Skin epidermis (tissue), 12 donors: ENCODE results near the gene ZNF362.
A peak's percentile ranks its signal among the peaks of the same experiment; 100 is the strongest.
"Not testable (repeated sequence)": the region's sequence is repeated elsewhere in the genome, so short reads cannot be mapped to it uniquely, and the experiment has no call there.

Source experiments
- H3K27ac ChIP-seq, 21 experiments: fragments of 200-600 bp; sonication (generic) in 11 of 21; one replicate each; pipeline ENCODE4 v1.5.0; 2020; ENCODE audit warnings: mild to moderate bottlenecking in 3 of 21, inconsistent platforms in 2 of 21, moderate library complexity in 2 of 21
- H3K4me3 ChIP-seq, 7 experiments: fragments of 200-600 bp; sonication (generic) in 2 of 7; one replicate each; pipeline ENCODE4 v1.5.0; 2020; ENCODE audit warnings: inconsistent platforms in 2 of 7, mild to moderate bottlenecking in 2 of 7, moderate library complexity in 1 of 7

ZNF362 gene

DNA sequence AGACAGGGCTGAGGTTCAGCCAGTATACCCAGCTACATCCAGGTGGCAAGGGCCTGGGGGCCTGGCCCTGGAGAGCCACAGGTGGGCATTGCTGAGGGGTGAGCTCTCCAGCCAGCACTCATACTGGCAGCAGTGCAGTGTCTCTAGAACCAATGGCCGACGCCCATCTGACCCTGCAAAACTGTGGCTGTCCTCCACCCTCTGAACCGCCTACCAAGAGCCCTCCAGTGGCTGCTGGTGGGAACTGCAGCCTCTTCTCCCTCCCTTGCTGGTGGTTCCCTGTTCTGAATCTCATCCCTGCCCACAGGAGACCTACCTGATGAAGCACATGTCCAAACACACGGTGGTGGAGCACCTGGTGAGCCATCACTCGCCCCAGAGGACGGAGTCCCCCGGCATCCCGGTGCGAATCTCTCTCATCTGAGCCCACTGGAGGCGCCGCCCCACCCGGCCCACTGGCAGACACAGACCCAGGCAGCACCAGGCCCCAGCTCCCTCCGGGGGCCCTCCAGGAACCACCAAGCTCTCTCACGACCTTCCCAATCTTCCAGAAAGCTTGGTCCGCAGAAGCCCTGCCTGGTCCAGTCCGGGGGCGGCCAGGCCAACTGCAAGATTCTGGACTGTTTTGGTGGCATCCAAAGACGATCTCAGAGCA, 42.5 kb downstream of the ZNF362 start:
- Histone ChIP-seq H3K4me3 (no peak overlapping the region), H3K27ac (peak overlapping the region in 2 of 21 experiments; percentile 6 to 19)

- Histone ChIP-seq H3K27ac (peak overlapping the region in 4 of 21 experiments; percentile 1 to 55 (median 26)), H3K4me3 (no peak overlapping the region)
These were observed 43.3 kb downstream of the ZNF362 start for GRCh38 chr1:33299461-33300155.

DNA sequence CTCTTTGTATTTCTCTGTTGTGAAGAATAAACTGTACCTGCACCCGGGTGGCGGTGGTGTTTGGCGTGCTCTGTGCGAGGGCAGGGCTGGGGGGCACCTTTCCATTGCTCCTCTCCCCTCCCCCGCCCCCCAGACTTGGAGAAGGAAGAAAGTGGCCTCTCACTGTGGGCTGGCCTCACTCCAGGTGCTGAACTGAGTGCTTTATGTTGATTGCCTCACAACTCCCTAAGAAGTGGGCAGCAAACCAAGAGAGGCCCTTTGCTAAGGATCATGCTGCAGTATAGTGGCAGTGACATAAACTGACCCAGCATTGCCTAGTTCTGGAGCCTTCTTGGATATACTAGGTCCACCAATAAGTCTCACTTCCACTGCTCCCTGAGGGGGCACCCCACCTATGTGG, 44.4 kb downstream of the ZNF362 start:
- H3K27ac ChIP-seq, result peak overlapping the region in 3 of 21 experiments; percentile 11 to 56 (median 14)

DNA sequence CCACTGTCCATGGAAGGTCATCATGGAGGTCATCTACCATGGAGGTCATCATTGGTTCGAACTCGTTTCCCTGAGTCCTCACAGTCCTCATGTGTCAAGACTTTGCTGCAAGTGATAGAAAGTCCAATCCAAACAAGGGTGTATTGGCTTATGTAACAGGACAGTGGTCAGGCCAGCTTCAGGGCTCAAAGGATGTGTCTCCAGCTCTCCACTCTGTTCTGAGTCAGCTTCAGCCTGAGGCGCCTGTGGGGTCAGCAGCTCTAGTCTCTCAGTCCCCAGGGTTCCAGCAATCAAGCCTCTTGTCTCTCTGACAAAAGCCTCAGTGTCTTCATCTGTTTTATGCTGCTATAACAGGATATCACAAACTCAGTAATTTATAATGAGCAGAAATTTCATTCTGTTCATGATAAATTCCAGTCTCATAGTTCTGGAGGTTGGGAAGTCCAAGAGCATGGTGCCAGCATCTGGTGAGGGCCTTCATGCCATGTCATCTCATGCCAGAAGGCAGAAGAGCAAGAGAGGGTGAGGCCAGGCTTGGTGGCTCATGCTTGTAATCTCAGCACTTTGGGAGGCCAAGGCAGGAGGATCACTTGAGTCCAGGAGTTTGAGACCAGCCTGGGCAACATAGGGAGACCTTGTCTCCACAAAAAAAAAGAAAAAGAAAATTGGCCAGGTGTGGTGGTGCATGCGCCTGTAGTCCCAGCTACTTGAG, 45.1 kb downstream of the ZNF362 start:
- Histone ChIP-seq H3K27ac (peak overlapping the region in 2 of 21 experiments; percentile 17 to 56), H3K4me3 (no peak overlapping the region)

More for the DNA sequence above, 44.4 kb downstream of the ZNF362 start:
- no peak overlapping the region for H3K4me3 ChIP-seq

GRCh38 chr1:33302325-33302724, 46.0 kb downstream of the ZNF362 start:
- peak overlapping the region in 1 of 21 experiments; percentile 9 for H3K27ac ChIP-seq

DNA sequence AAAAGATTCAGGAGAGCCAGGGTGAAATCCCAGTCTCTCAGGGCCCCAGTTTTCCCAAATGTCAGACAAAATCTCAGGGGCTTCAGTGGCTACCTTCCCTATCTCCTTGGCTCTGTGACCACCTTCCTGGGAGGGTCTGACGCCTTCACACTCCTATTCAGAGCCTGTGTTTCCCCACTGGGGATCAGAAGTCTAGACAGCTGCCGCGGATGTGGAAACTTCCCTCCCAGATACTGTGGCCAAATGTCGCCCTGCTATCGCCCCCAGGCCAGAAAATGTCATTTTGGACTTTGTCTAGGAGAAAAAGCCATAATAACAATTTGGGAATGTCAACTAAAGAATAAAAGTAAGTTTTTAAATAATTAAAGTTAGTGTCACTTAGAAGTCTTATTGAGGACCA, 48.7 kb downstream of the ZNF362 start:
- Histone ChIP-seq H3K27ac (no peak overlapping the region), H3K4me3 (no peak overlapping the region)

More at GRCh38 chr1:33302325-33302724, 46.0 kb downstream of the ZNF362 start:
- H3K4me3 ChIP-seq, result no peak overlapping the region

DNA sequence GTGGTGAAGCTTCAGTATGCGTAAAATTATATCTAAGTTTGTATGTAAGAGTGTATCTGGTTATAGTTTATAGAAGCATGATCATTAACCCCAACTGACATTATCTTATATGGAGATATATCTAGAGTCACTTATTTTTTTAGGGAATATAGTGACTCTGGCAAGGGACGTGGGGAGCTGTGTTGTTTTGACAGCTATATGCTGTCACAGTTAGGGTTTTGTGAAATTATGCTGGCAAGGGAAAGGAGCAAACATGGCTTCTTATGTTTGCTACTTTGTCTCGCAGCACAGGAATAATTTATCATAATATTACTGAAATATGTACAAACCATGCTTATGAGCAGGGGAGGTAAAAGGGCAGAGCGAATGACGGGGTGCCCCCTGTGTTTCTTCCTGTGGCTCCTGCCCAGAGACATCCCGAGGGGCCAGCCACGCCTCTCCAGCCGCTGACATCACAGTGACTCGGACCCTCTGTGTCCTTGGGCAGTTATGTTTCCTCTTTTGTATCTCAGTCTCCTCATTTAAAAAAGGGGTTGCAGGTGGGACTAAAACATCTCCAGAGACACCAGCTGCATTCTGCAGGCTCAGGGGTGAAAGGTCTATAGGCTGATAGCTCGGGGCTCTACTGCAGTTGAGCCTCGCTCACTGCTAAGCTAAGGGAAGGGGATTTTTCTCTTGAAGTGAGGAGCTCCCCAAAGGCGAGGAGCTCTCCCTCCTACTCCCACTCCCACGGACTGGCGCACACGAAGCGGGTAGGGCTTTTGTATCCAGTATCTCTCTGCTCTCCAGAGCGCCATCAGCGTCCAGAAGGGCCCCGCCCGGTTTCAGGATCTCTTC, 49.7 kb downstream of the ZNF362 start:
- H3K27ac ChIP-seq, result no peak overlapping the region
- H3K4me3 ChIP-seq, result peak overlapping the region in 4 of 7 experiments; percentile 14 to 24 (median 20)

GRCh38 chr1:33306653-33307493, 50.6 kb downstream of the ZNF362 start:
- Histone ChIP-seq H3K4me3 (peak overlapping the region in 5 of 7 experiments; percentile 8 to 24 (median 20)), H3K27ac (no peak overlapping the region)

GRCh38 chr1:33307494-33307864, 51.2 kb downstream of the ZNF362 start:
- no peak overlapping the region for H3K4me3 ChIP-seq
- H3K27ac ChIP-seq, result no peak overlapping the region

- not testable (repeated sequence) for H3K27ac ChIP-seq, H3K4me3 ChIP-seq
These were observed 53.1 kb downstream of the ZNF362 start for GRCh38 chr1:33309351-33309750.

GRCh38 chr1:33310702-33311101, 54.4 kb downstream of the ZNF362 start:
- H3K27ac ChIP-seq, result no peak overlapping the region

DNA sequence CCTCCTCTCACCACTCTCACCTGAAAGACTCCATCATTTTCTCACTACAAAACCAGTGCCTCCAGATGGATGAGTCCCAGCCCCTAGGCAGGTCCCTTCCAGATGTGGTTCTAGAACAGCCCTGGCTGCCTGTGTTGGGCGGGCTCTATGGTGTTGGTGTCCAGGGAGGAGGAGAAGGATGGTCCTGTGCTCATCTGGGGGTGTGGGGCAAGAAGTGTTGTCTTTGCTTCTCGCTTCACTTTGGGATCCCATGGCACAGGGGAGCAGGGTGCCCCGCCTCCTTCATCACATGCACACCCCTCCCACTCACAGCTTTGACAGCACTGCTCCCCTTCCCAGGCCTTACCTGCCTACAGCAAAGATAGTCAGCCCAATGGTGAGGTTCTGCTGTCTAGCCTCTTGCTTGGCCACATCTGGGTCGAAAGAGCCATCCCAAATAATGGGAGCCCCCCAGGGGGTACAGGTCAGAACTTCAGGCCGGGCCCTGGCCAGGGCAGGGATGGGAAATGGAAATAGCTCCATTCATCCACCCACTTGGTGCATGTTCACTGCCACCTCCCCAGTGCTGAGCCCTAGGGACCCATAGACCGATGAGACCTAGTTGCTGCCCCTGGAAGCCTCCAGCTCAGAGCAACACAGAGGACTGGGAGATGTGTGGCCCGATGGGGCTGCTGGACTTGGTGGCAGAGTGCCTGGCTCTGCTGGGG, 55.6 kb downstream of the ZNF362 start:
- Histone ChIP-seq H3K27ac (no peak overlapping the region), H3K4me3 (no peak overlapping the region)

More at GRCh38 chr1:33310702-33311101, 54.4 kb downstream of the ZNF362 start:
- no peak overlapping the region for H3K4me3 ChIP-seq

GRCh38 chr1:33312413-33312749, 56.1 kb downstream of the ZNF362 start:
- no peak overlapping the region for H3K27ac ChIP-seq
- H3K4me3 ChIP-seq, result no peak overlapping the region

- H3K27ac ChIP-seq, result no peak overlapping the region
- H3K4me3 ChIP-seq, result no peak overlapping the region
These were observed 58.1 kb downstream of the ZNF362 start for GRCh38 chr1:33314416-33314815.

GRCh38 chr1:33316601-33317000, 60.3 kb downstream of the ZNF362 start:
- no peak overlapping the region for H3K4me3 ChIP-seq
- no peak overlapping the region for H3K27ac ChIP-seq

DNA sequence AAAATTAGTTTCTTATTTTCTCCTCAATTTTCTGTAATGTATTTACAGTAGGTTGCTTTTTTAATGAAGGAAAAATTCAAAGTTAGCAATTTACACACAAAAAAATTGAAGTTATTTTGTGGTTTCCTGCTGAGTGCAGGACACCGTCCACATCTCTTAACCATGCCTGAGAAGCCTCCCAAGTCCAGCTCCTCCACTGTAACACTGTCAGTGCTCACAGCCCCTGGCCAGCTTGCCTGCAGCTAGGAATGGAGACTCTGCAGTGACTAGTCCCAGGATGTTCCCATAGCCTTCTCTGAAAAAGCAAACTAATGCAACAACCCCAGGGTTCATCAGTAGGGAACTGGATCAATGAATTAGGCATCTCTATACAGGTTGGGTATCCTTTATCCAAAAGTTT, 61.1 kb downstream of the ZNF362 start:
- H3K27ac ChIP-seq, result no peak overlapping the region
- H3K4me3 ChIP-seq, result no peak overlapping the region

DNA sequence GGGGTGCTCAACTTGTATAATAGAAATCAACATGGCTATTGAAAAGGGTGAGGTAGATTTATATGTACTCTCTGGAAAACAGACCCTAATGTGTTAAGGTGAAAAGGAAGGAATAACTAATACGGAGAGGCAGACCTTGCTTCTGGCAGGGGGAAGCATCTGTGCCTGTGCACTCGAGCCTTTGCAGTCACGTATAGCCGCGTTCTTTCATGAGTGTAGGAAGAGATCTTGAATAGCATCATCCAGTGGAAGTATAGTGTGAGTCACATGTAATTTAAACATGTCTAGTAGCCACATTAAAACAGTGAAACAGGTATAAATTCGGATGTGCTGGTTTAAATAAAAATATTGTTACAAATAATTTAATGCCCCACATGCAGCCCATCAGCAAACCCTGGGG, 61.7 kb downstream of the ZNF362 start:
- H3K4me3 ChIP-seq, result no peak overlapping the region
- no peak overlapping the region for H3K27ac ChIP-seq

- Histone ChIP-seq H3K27ac (no peak overlapping the region), H3K4me3 (no peak overlapping the region)
These were observed 63.1 kb downstream of the ZNF362 start for GRCh38 chr1:33319186-33319948.
